ENCODE results near the gene OAS2.
A peak's percentile ranks its signal among the peaks of the same experiment; 100 is the strongest.

OAS2 gene

GRCh38 chr12:113051759-113052158 is 73.4 kb downstream of the OAS2 start:
- no peak for DNase-seq (ENCODE audit: low spot score)
- no peak for TF ChIP-seq CTCF (IDR thresholded peaks at IDR 0.05; ENCODE audit: extremely low read depth, insufficient read depth, missing control alignments)
- in situ Hi-C loops (cut with MboI; ENCODE audit: low pct_unique_long_range_greater_than_20kb, low sequenced_read_pairs, unreplicated experiment): loop anchor here (5.0 kb wide), 1 partner anchor 46 kb away; no protein-coding TSS in a partner anchor

DNA sequence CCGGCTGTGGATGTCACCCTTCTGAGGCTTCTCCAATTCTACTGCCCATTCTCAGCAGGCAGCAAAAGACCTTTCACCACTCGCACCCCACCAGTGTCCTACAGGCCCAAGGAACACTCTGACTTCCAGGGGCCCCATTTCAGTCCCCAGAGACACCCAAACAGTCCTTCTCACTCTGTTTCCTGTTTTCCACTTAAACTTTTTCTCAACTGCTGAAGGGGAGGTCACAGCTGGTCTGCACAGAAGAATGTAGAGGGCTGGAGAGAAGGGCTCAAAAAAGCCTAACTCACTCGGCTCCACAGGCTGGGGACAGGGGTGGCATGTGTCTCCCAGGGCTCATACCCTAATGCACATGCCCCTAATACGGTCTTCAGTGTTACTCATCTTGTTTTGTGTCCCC is 74.0 kb downstream of the OAS2 start:
- in situ Hi-C loops (cut with MboI; ENCODE audit: low pct_unique_long_range_greater_than_20kb, low sequenced_read_pairs, unreplicated experiment): loop anchor here (5.0 kb wide), 1 partner anchor 45 kb away; no protein-coding TSS in a partner anchor

GRCh38 chr12:113054948-113055486 is 76.7 kb downstream of the OAS2 start:
- no peak for TF ChIP-seq CTCF (IDR thresholded peaks at IDR 0.05; ENCODE audit: extremely low read depth, insufficient read depth, missing control alignments)
- in situ Hi-C loops (cut with MboI; ENCODE audit: low pct_unique_long_range_greater_than_20kb, low sequenced_read_pairs, unreplicated experiment): loop anchor here (5.0 kb wide), 1 partner anchor 42 kb away; no protein-coding TSS in a partner anchor
- peak; percentile 25 for DNase-seq (ENCODE audit: low spot score)

More for the DNA sequence above, 74.0 kb downstream of the OAS2 start:
- no peak for TF ChIP-seq CTCF (IDR thresholded peaks at IDR 0.05; ENCODE audit: extremely low read depth, insufficient read depth, missing control alignments)
- DNase-seq (ENCODE audit: low spot score): no peak

DNA sequence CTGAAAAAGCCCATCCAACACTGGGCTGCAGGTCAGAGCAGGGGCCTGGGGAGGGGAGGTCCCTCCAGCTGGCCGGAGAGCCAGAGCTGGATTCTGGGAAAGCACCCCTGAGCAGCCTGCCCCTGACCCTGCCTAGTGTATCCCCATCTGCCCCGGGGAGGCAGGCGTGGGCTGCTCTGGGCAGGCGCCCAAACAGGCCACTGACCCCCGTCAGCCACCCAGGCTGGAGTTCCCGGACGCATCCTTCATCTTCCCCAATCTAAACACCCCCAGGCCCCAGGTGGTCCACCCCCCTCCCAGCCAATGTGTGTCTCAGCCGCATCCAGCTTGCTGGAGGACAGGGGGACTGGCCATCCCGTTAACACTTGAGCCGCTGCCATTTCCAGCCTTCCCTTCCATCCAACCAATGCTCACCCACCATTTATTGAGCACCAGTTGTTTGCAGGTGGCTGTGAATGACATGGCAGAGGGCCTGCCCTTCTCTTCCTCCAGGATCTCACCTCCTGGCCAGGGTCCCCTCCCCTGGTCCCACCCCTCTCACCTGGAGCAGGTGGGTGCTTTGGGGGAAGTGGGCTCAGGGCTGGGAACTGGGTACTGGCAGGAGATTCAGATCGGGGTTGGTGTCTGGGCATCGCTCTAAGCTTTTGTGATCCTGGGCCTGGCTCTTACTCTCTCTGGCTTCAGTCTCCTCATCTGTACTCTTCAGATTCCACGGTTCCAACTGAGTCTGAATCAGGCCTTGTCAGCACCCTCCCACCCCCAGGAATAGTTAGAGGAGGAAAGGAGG is 77.5 kb downstream of the OAS2 start:
- in situ Hi-C loops (cut with MboI; ENCODE audit: low pct_unique_long_range_greater_than_20kb, low sequenced_read_pairs, unreplicated experiment): no loop called here
- TF ChIP-seq CTCF (IDR thresholded peaks at IDR 0.05; ENCODE audit: extremely low read depth, insufficient read depth, missing control alignments): no peak

DNA sequence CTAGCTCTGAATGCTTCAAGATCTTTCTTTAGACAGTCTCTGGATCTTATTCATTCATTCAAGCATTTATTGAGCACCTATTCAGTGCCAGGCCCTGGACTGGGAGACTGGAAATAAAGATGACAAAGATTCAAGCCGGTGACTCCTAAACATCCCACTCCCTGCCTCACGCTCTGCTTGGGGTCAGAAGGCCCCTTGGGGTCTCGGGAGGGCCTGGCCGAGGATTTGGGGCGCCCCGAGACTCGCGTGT is 78.0 kb downstream of the OAS2 start:
- in situ Hi-C loops (cut with MboI; ENCODE audit: low pct_unique_long_range_greater_than_20kb, low sequenced_read_pairs, unreplicated experiment): no loop called here
- no peak for DNase-seq (ENCODE audit: low spot score)
- TF ChIP-seq CTCF (IDR thresholded peaks at IDR 0.05; ENCODE audit: extremely low read depth, insufficient read depth, missing control alignments): no peak

More for the DNA sequence above, 77.5 kb downstream of the OAS2 start:
- DNase-seq (ENCODE audit: low spot score): peak; percentile 24

GRCh38 chr12:113056631-113057488 is 78.5 kb downstream of the OAS2 start, which contains the start of gene DTX1:
Gene DTX1 (plus strand): TSS chr12:113056730. CDS start chr12:113058193, 1,463 bp downstream.
- TF ChIP-seq CTCF (IDR thresholded peaks at IDR 0.05; ENCODE audit: extremely low read depth, insufficient read depth, missing control alignments): peak; percentile 12
- peak; percentile 62 for DNase-seq (ENCODE audit: low spot score)
- in situ Hi-C loops (cut with MboI; ENCODE audit: low pct_unique_long_range_greater_than_20kb, low sequenced_read_pairs, unreplicated experiment): no loop called here

All from GM13977 (cell line).